GM06990 (cell line): ENCODE results near the gene PDCD4.

Experiments used
- DNase-seq: peaks from one replicate; pipeline ENCODE4 v3.0.0-alpha.2; 2011; ENCODE audit not compliant: insufficient read length; ENCODE audit errors: extremely low read depth
- H3K27me3 ChIP-seq: replicated peaks from 2 replicates; pipeline ENCODE4 v1.6.0; 2011; ENCODE audit warnings: low read length; ENCODE audit not compliant: control insufficient read depth, insufficient read depth
- H3K36me3 ChIP-seq: 2 replicates; pipeline ENCODE4 v1.5.1; 2011; ENCODE audit warnings: low read length; ENCODE audit not compliant: control insufficient read depth, insufficient read depth
- H3K4me3 ChIP-seq: replicated peaks from 2 replicates; pipeline ENCODE4 v1.5.1; 2011; ENCODE audit warnings: low read depth, mild to moderate bottlenecking, control low read depth, low read length
- CTCF ChIP-seq: IDR thresholded peaks from 2 replicates; pipeline ENCODE4 v1.5.1; 2011; ENCODE audit warnings: low read length, control low read depth, mild to moderate bottlenecking, inconsistent platforms; ENCODE audit not compliant: insufficient read depth, poor library complexity, severe bottlenecking

The PDCD4 gene

GRCh38 chr10:110944792-110945396 is 73.2 kb downstream of the PDCD4 start:
- H3K36me3 ChIP-seq: peaks cover 8% of the 10 kb centered on the region
- no peaks in the 10 kb centered on the region for H3K27me3 ChIP-seq
- TF ChIP-seq CTCF: no peak
- DNase-seq: no peak
- no peak overlapping the region for H3K4me3 ChIP-seq

GRCh38 chr10:110946496-110946895 is 74.8 kb downstream of the PDCD4 start:
- Histone ChIP-seq H3K4me3 (no peak overlapping the region), H3K27me3 (no peaks in the 10 kb centered on the region), H3K36me3 (peaks cover 8% of the 10 kb centered on the region)
- no peak for TF ChIP-seq CTCF
- DNase-seq: no peak

- no peak for DNase-seq
- H3K36me3 ChIP-seq: peaks cover 8% of the 10 kb centered on the region
- TF ChIP-seq CTCF: no peak
- H3K27me3 ChIP-seq: no peaks in the 10 kb centered on the region
- H3K4me3 ChIP-seq: no peak overlapping the region
Measured at GRCh38 chr10:110947061-110947595, 75.4 kb downstream of the PDCD4 start.
